ENCODE data around the gene SLC6A4.

Gene SLC6A4

DNA sequence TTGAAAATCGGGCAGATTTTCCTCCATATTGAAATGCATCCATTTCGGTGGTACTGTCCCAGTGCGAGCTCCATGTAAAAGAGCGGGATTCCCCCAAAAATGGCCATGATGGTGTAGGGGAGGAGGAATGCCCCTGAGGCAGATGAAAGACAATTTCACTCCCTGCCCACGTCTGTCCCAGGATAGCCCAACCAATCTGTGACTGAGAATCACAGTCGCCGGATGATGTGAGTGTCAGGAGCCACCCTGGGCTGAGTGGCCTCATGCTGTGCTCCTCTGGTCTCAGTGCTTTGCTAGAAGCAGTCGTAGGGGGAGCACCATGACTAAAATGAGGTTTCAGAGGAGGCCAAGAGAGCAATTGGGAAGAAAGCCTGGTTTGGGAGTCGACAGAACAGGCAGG is 16.7 kb downstream of the SLC6A4 start:
- Histone ChIP-seq H4K20me1 (ENCODE audit: control insufficient read depth, insufficient read depth, low read depth, low read length) (no peaks in the 10 kb centered on the region), H3K9me3 (ENCODE audit: control insufficient read depth, insufficient read depth, low read length) (no peaks in the 10 kb centered on the region), H3K4me3 (ENCODE audit: low read length) (no peak overlapping the region), H3K4me2 (ENCODE audit: low read length) (no peak overlapping the region), H3K9me2 (replicated peaks; ENCODE audit: control insufficient read depth, low read length) (no peaks in the 10 kb centered on the region), H3K36me3 (ENCODE audit: control insufficient read depth, low read length) (no peaks in the 10 kb centered on the region), H3K27me3 (ENCODE audit: control insufficient read depth, low read length) (peaks cover 5% of the 10 kb centered on the region; the same call in 1 of the 2 replicates), H3K27ac (ENCODE audit: low read depth, low read length) (no peak overlapping the region), H3K79me2 (ENCODE audit: control insufficient read depth, low read length) (no peaks in the 10 kb centered on the region), H3K4me1 (ENCODE audit: control insufficient read depth, low read length) (no peaks in the 10 kb centered on the region), H3F3A (ENCODE audit: control insufficient read depth, insufficient read depth) (no peaks in the 10 kb centered on the region)
- TF ChIP-seq EZH2phosphoT487 (IDR thresholded peaks at IDR 0.05; ENCODE audit: borderline replicate concordance, low read length) (no peak), CTCF (IDR thresholded peaks at IDR 0.05; ENCODE audit: low read depth, low read length, poor library complexity, severe bottlenecking) (no peak)

GRCh38 chr17:30217746-30218245 is 17.7 kb downstream of the SLC6A4 start:
- Histone ChIP-seq H3K9me3 (ENCODE audit: control insufficient read depth, insufficient read depth, low read length) (no peaks in the 10 kb centered on the region), H3K27me3 (ENCODE audit: control insufficient read depth, low read length) (peaks cover 7% of the 10 kb centered on the region; the same call in 1 of the 2 replicates), H3K4me1 (ENCODE audit: control insufficient read depth, low read length) (no peaks in the 10 kb centered on the region), H3K9me2 (replicated peaks; ENCODE audit: control insufficient read depth, low read length) (no peaks in the 10 kb centered on the region), H3F3A (ENCODE audit: control insufficient read depth, insufficient read depth) (no peaks in the 10 kb centered on the region), H3K27ac (ENCODE audit: low read depth, low read length) (no peak overlapping the region), H4K20me1 (ENCODE audit: control insufficient read depth, insufficient read depth, low read depth, low read length) (no peaks in the 10 kb centered on the region), H3K4me3 (ENCODE audit: low read length) (no peak overlapping the region), H3K79me2 (ENCODE audit: control insufficient read depth, low read length) (no peaks in the 10 kb centered on the region), H3K36me3 (ENCODE audit: control insufficient read depth, low read length) (no peaks in the 10 kb centered on the region), H3K4me2 (ENCODE audit: low read length) (no peak overlapping the region)
- TF ChIP-seq CTCF (IDR thresholded peaks at IDR 0.05; ENCODE audit: low read depth, low read length, poor library complexity, severe bottlenecking) (no peak), EZH2phosphoT487 (IDR thresholded peaks at IDR 0.05; ENCODE audit: borderline replicate concordance, low read length) (no peak)

- no peaks in the 10 kb centered on the region for H4K20me1 ChIP-seq (ENCODE audit: control insufficient read depth, insufficient read depth, low read depth, low read length)
- no peak for TF ChIP-seq CTCF (IDR thresholded peaks at IDR 0.05; ENCODE audit: low read depth, low read length, poor library complexity, severe bottlenecking)
- no peak for TF ChIP-seq EZH2phosphoT487 (IDR thresholded peaks at IDR 0.05; ENCODE audit: borderline replicate concordance, low read length)
- H3K4me2 ChIP-seq (ENCODE audit: low read length): no peak overlapping the region
- no peaks in the 10 kb centered on the region for H3K9me3 ChIP-seq (ENCODE audit: control insufficient read depth, insufficient read depth, low read length)
- no peaks in the 10 kb centered on the region for H3K36me3 ChIP-seq (ENCODE audit: control insufficient read depth, low read length)
- no peaks in the 10 kb centered on the region for H3K9me2 ChIP-seq (replicated peaks; ENCODE audit: control insufficient read depth, low read length)
- no peak overlapping the region for H3K4me3 ChIP-seq (ENCODE audit: low read length)
- no peaks in the 10 kb centered on the region for H3F3A ChIP-seq (ENCODE audit: control insufficient read depth, insufficient read depth)
- no peaks in the 10 kb centered on the region for H3K4me1 ChIP-seq (ENCODE audit: control insufficient read depth, low read length)
- H3K27ac ChIP-seq (ENCODE audit: low read depth, low read length): no peak overlapping the region
- peaks cover 9% of the 10 kb centered on the region; the same call in 1 of the 2 replicates for H3K27me3 ChIP-seq (ENCODE audit: control insufficient read depth, low read length)
- H3K79me2 ChIP-seq (ENCODE audit: control insufficient read depth, low read length): no peaks in the 10 kb centered on the region
Measured at GRCh38 chr17:30217054-30217453, 18.4 kb downstream of the SLC6A4 start.
